GM18868 (cell line): ENCODE measurements around the gene NOL11.
"Not testable (repeated sequence)": the region's sequence is repeated elsewhere in the genome, so short reads cannot be mapped to it uniquely, and the experiment has no call there.

Source experiments
- ATAC-seq: cut with Tn5 transposase; IDR thresholded peaks from one replicate; pipeline ENCODE4 v1.9.1; 2021; ENCODE audit warnings: mild to moderate bottlenecking, moderate library complexity; ENCODE audit not compliant: unreplicated experiment

Gene NOL11

GRCh38 chr17:67707442-67707841 is 10.3 kb upstream of the NOL11 start:
- no peak for ATAC-seq

- no peak for ATAC-seq
These were observed 9.4 kb upstream of the NOL11 start for GRCh38 chr17:67708378-67708777.

- no peak for ATAC-seq
These were observed 5.8 kb upstream of the NOL11 start for GRCh38 chr17:67711916-67712315.

- no peak for ATAC-seq
These were observed 5.4 kb upstream of the NOL11 start for GRCh38 chr17:67712375-67712774.

- ATAC-seq: no peak
These were observed 4.6 kb upstream of the NOL11 start for GRCh38 chr17:67713169-67713568.

- ATAC-seq: no peak
These were observed 1.3 kb upstream of the NOL11 start for GRCh38 chr17:67716405-67716798.

- no peak for ATAC-seq
These were observed 528 bp upstream of the NOL11 start for GRCh38 chr17:67717192-67717623.

- ATAC-seq: no peak
These were observed 697 bp downstream of the NOL11 start for GRCh38 chr17:67718325-67718941.

GRCh38 chr17:67725373-67725791 is 7.6 kb downstream of the NOL11 start:
- ATAC-seq: no peak

- ATAC-seq: no peak
These were observed 8.1 kb downstream of the NOL11 start for GRCh38 chr17:67725807-67726206.

GRCh38 chr17:67727152-67728039 is 9.7 kb downstream of the NOL11 start:
- not testable (repeated sequence) for ATAC-seq

GRCh38 chr17:67729903-67730302 is 12.2 kb downstream of the NOL11 start:
- ATAC-seq: no peak

GRCh38 chr17:67730731-67731130 is 13.0 kb downstream of the NOL11 start:
- no peak for ATAC-seq

GRCh38 chr17:67733449-67733848 is 15.7 kb downstream of the NOL11 start:
- ATAC-seq: no peak

- ATAC-seq: no peak
These were observed 19.4 kb downstream of the NOL11 start for GRCh38 chr17:67737145-67737544.

- no peak for ATAC-seq
These were observed 24.3 kb downstream of the NOL11 start for GRCh38 chr17:67742025-67742424.

GRCh38 chr17:67746704-67747571 is 29.2 kb downstream of the NOL11 start:
- no peak for ATAC-seq

GRCh38 chr17:67747681-67748235 is 30.0 kb downstream of the NOL11 start:
- no peak for ATAC-seq

GRCh38 chr17:67750067-67750466 is 32.3 kb downstream of the NOL11 start:
- no peak for ATAC-seq

GRCh38 chr17:67751101-67752074 is 33.7 kb downstream of the NOL11 start:
- no peak for ATAC-seq
